KMS-11 (cell line): ENCODE results near the gene SNAPC5.

ENCODE experiments used
- H2AFZ ChIP-seq: fragments of 200-600 bp; sonication (generic); 2 replicates; pipeline ENCODE4 v1.6.1; 2016; ENCODE audit warnings: antibody characterized with exemption, mixed run types, low read depth
- H3K27ac ChIP-seq: fragments of 200-600 bp; sonication (generic); 2 replicates; pipeline ENCODE4 v1.6.1; 2016; ENCODE audit warnings: mild to moderate bottlenecking, mixed run types
- H3K27me3 ChIP-seq: fragments of 200-600 bp; sonication (generic); 2 replicates; pipeline ENCODE4 v1.6.1; 2017; ENCODE audit warnings: mild to moderate bottlenecking, low read depth, mixed run types, moderate library complexity; ENCODE audit not compliant: insufficient read depth
- H3K36me3 ChIP-seq: fragments of 200-600 bp; sonication (generic); 2 replicates; pipeline ENCODE4 v1.6.1; 2017; ENCODE audit warnings: mild to moderate bottlenecking, mixed run types; ENCODE audit not compliant: insufficient read depth
- H3K4me1 ChIP-seq: fragments of 200-600 bp; sonication (generic); 2 replicates; pipeline ENCODE4 v1.6.1; 2016; ENCODE audit warnings: mild to moderate bottlenecking, low read depth, mixed run types; ENCODE audit not compliant: poor library complexity, severe bottlenecking
- H3K4me2 ChIP-seq: fragments of 200-600 bp; sonication (generic); 2 replicates; pipeline ENCODE4 v1.7.0; 2016; ENCODE audit warnings: mild to moderate bottlenecking, mixed run types
- H3K4me3 ChIP-seq: fragments of 200-600 bp; sonication (generic); IDR thresholded peaks from 2 replicates; pipeline ENCODE4 v1.6.1; 2017; ENCODE audit warnings: low read depth, low read length, mixed read lengths; ENCODE audit not compliant: insufficient read depth
- H3K79me2 ChIP-seq: fragments of 200-600 bp; sonication (generic); 2 replicates; pipeline ENCODE4 v1.6.1; 2016; ENCODE audit warnings: low read depth, mixed run types; ENCODE audit not compliant: insufficient read depth
- H3K9ac ChIP-seq: fragments of 200-600 bp; sonication (generic); 2 replicates; pipeline ENCODE4 v1.6.1; 2016; ENCODE audit warnings: mild to moderate bottlenecking, mixed run types
- H4K20me1 ChIP-seq: fragments of 200-600 bp; sonication (generic); 2 replicates; pipeline ENCODE4 v1.6.1; 2016; ENCODE audit warnings: mild to moderate bottlenecking, mixed run types; ENCODE audit not compliant: insufficient read depth
- TF ChIP-seq, protein P1 (sequence below): fragments of 200-600 bp; sonication (generic); conservative IDR thresholded peaks from 2 replicates; pipeline ENCODE4 v1.6.1; 2017; ENCODE audit warnings: low read depth, mild to moderate bottlenecking, antibody characterized with exemption, low read length, moderate library complexity, mixed read lengths

The SNAPC5 gene

GRCh38 chr15:66524838-66525237 is 27.3 kb upstream of the SNAPC5 start:
- Histone ChIP-seq H2AFZ (no peak overlapping the region), H4K20me1 (no peaks in the 10 kb centered on the region), H3K27ac (no peak overlapping the region), H3K4me3 (no peak overlapping the region), H3K36me3 (no peaks in the 10 kb centered on the region), H3K4me1 (no peaks in the 10 kb centered on the region), H3K4me2 (no peak overlapping the region), H3K9ac (no peak overlapping the region), H3K27me3 (no peaks in the 10 kb centered on the region), H3K79me2 (no peaks in the 10 kb centered on the region)
- TF ChIP-seq, protein P1, sequence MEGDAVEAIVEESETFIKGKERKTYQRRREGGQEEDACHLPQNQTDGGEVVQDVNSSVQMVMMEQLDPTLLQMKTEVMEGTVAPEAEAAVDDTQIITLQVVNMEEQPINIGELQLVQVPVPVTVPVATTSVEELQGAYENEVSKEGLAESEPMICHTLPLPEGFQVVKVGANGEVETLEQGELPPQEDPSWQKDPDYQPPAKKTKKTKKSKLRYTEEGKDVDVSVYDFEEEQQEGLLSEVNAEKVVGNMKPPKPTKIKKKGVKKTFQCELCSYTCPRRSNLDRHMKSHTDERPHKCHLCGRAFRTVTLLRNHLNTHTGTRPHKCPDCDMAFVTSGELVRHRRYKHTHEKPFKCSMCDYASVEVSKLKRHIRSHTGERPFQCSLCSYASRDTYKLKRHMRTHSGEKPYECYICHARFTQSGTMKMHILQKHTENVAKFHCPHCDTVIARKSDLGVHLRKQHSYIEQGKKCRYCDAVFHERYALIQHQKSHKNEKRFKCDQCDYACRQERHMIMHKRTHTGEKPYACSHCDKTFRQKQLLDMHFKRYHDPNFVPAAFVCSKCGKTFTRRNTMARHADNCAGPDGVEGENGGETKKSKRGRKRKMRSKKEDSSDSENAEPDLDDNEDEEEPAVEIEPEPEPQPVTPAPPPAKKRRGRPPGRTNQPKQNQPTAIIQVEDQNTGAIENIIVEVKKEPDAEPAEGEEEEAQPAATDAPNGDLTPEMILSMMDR = no peak

- H3K4me3 ChIP-seq = no peak overlapping the region
- H3K4me1 ChIP-seq = no peaks in the 10 kb centered on the region
- H4K20me1 ChIP-seq = no peaks in the 10 kb centered on the region
- TF ChIP-seq, protein P1 = no peak
- H3K36me3 ChIP-seq = no peaks in the 10 kb centered on the region
- H2AFZ ChIP-seq = no peak overlapping the region
- no peaks in the 10 kb centered on the region for H3K27me3 ChIP-seq
- H3K79me2 ChIP-seq = no peaks in the 10 kb centered on the region
- no peak overlapping the region for H3K27ac ChIP-seq
- H3K4me2 ChIP-seq = no peak overlapping the region
- H3K9ac ChIP-seq = no peak overlapping the region
Measured at GRCh38 chr15:66523926-66524325, 26.4 kb upstream of the SNAPC5 start.

GRCh38 chr15:66515901-66516322 is 18.4 kb upstream of the SNAPC5 start:
- Histone ChIP-seq H3K79me2 (no peaks in the 10 kb centered on the region), H3K4me2 (no peak overlapping the region), H3K27me3 (no peaks in the 10 kb centered on the region), H3K36me3 (no peaks in the 10 kb centered on the region), H2AFZ (no peak overlapping the region), H3K9ac (no peak overlapping the region), H3K27ac (no peak overlapping the region), H3K4me1 (peaks cover 7% of the 10 kb centered on the region), H3K4me3 (no peak overlapping the region), H4K20me1 (no peaks in the 10 kb centered on the region)
- TF ChIP-seq, protein P1 = no peak

DNA sequence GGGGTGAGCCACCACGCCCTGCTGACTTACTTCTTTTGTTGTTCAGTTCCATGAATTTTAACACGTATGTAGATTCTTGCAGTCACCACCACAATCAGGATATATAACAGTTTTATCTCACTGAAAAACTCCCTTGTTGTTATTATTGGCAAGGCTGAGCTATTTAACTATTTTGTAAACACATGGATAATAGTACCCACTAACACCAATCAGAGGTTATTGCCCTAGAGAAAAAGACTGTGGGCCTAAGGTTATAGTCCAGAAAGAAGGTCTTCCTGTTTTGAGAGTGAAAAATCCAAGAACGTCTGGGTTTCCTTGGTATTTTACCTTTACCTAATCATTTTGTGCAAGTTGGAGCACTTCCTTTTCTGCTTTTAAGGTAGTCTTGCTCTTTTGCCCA is 17.0 kb upstream of the SNAPC5 start:
- no peaks in the 10 kb centered on the region for H3K27me3 ChIP-seq
- no peak overlapping the region for H3K4me2 ChIP-seq
- peaks cover 7% of the 10 kb centered on the region for H3K4me1 ChIP-seq
- H3K36me3 ChIP-seq = no peaks in the 10 kb centered on the region
- H2AFZ ChIP-seq = no peak overlapping the region
- H4K20me1 ChIP-seq = no peaks in the 10 kb centered on the region
- TF ChIP-seq, protein P1 = no peak
- no peak overlapping the region for H3K27ac ChIP-seq
- H3K9ac ChIP-seq = no peak overlapping the region
- no peaks in the 10 kb centered on the region for H3K79me2 ChIP-seq
- H3K4me3 ChIP-seq = no peak overlapping the region
